Measurements from ENCODE around the gene FOXA3. TPM values are rescaled to one million over a fixed set of nuclear protein-coding genes. Genes with fewer than 3 reads are reported as not detected.
"Not testable (repeated sequence)": the region's sequence is repeated elsewhere in the genome, so short reads cannot be mapped to it uniquely, and the experiment has no call there.

Gene FOXA3
- total RNA-seq, 1 donor from 2014 or later, result 0.59 TPM

DNA sequence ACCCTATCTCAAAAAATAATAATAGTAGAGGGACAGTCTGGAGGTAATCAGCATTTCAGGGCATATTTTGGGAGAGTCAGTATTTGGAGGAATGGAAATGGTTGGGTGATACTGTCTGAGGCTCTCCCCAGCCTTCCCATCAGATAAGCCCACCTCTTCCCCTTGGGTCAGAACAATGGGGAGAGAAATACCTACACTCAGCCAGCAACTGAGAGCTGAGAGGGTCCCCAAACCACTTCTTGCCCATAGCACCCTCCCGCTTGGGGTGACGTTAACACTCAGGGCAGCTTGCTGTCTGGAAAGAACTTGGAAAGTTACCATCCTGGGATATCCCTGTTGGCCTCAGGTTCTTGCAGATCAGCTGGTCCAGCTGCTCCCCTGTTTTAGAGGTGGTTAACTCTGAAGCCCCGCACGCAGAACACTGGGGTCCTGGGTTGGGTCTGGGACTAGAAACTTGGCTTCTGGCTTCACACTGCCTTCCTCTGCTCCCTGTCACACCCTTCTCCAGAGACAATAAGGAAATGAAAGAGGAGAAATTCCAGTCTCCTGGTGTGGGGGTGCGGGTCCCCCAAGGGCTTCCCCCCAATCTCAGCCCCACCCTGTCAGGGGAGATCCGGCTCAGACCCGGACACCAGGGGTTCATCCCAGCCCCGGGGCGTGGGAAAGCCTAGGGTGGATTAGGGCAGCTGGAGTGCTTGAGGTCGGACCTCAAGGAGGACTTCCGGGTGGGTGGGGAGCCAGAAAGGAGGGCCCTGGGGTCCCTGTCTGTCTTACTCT is 2.5 kb downstream of the FOXA3 start:
- no peak overlapping the region for H3K27ac ChIP-seq (ENCODE audit: low read depth, low read length)
- no peak overlapping the region for H3K9ac ChIP-seq (ENCODE audit: low read length)
- no peaks in the 10 kb centered on the region for H3K9me3 ChIP-seq (ENCODE audit: insufficient read depth, low read depth, low read length)
- peaks cover 25% of the 10 kb centered on the region for H3K27me3 Mint-ChIP-seq (ENCODE audit: low read depth, unreplicated experiment)
- H3K9me3 Mint-ChIP-seq (ENCODE audit: unreplicated experiment), result no peaks in the 10 kb centered on the region
- H3K4me1 ChIP-seq (ENCODE audit: insufficient read depth, low read length), result peaks cover 3% of the 10 kb centered on the region
- peak; percentile 27 for TF ChIP-seq EZH2 (IDR thresholded peaks at IDR 0.05; ENCODE audit: insufficient read depth, low read length)
- TF ChIP-seq, protein P1, sequence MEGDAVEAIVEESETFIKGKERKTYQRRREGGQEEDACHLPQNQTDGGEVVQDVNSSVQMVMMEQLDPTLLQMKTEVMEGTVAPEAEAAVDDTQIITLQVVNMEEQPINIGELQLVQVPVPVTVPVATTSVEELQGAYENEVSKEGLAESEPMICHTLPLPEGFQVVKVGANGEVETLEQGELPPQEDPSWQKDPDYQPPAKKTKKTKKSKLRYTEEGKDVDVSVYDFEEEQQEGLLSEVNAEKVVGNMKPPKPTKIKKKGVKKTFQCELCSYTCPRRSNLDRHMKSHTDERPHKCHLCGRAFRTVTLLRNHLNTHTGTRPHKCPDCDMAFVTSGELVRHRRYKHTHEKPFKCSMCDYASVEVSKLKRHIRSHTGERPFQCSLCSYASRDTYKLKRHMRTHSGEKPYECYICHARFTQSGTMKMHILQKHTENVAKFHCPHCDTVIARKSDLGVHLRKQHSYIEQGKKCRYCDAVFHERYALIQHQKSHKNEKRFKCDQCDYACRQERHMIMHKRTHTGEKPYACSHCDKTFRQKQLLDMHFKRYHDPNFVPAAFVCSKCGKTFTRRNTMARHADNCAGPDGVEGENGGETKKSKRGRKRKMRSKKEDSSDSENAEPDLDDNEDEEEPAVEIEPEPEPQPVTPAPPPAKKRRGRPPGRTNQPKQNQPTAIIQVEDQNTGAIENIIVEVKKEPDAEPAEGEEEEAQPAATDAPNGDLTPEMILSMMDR (IDR thresholded peaks at IDR 0.05; ENCODE audit: insufficient read depth, low read depth, low read length), result no peak
- H3K36me3 ChIP-seq (ENCODE audit: insufficient read depth, low read length), result no peaks in the 10 kb centered on the region
- H3K27ac Mint-ChIP-seq (ENCODE audit: unreplicated experiment), result no peak overlapping the region
- no peaks in the 10 kb centered on the region for H3K4me1 Mint-ChIP-seq (ENCODE audit: low read depth, unreplicated experiment)
- peaks cover 11% of the 10 kb centered on the region for H3K79me2 ChIP-seq (ENCODE audit: insufficient read depth, low read length)
- no peaks in the 10 kb centered on the region for H4K20me1 ChIP-seq (ENCODE audit: insufficient read depth, low read length)
- no peak overlapping the region for H3K4me3 Mint-ChIP-seq (ENCODE audit: unreplicated experiment)
- no peak overlapping the region for H3K4me2 ChIP-seq (ENCODE audit: low read length)
- DNase-seq (ENCODE audit: low read depth) (no peak), FAIRE-seq (no peak)
- H2AFZ ChIP-seq (ENCODE audit: low read depth, low read length), result no peak overlapping the region
- no peak overlapping the region for H3K4me3 ChIP-seq (ENCODE audit: insufficient read depth, low read depth, low read length)
- H3K27me3 ChIP-seq (ENCODE audit: insufficient read depth, low read length), result peaks cover 33% of the 10 kb centered on the region
- no peaks in the 10 kb centered on the region for H3K36me3 Mint-ChIP-seq (ENCODE audit: low read depth, unreplicated experiment)

DNA sequence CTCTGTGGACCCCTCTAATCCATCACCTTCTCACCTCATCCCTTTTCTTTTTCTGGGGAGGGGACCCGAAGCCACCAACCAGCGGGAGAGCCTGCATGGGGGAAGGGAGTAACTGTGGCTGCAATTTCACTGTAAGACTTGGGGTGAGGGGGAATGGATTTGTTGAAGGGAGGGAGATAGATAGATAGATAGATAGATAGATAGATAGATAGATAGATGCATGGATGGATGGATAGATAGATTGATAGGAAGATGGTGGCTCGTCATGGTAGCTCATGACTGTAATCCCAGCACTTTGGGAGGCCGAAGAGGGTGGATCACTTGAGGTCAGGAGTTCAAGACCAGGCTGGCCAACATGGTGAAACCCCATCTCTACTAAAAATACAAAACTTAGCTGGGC is 3.1 kb downstream of the FOXA3 start:
- H3K9me3 Mint-ChIP-seq (ENCODE audit: unreplicated experiment); H3K9ac ChIP-seq (ENCODE audit: low read length); DNase-seq (ENCODE audit: low read depth); H3K4me2 ChIP-seq (ENCODE audit: low read length); H3K79me2 ChIP-seq (ENCODE audit: insufficient read depth, low read length); H3K36me3 ChIP-seq (ENCODE audit: insufficient read depth, low read length); H3K27ac Mint-ChIP-seq (ENCODE audit: unreplicated experiment); H3K4me1 Mint-ChIP-seq (ENCODE audit: low read depth, unreplicated experiment); H3K36me3 Mint-ChIP-seq (ENCODE audit: low read depth, unreplicated experiment); FAIRE-seq; H2AFZ ChIP-seq (ENCODE audit: low read depth, low read length); H3K4me1 ChIP-seq (ENCODE audit: insufficient read depth, low read length); H3K9me3 ChIP-seq (ENCODE audit: insufficient read depth, low read depth, low read length); H3K4me3 Mint-ChIP-seq (ENCODE audit: unreplicated experiment); H3K27ac ChIP-seq (ENCODE audit: low read depth, low read length); H3K4me3 ChIP-seq (ENCODE audit: insufficient read depth, low read depth, low read length); H4K20me1 ChIP-seq (ENCODE audit: insufficient read depth, low read length): not testable (repeated sequence)
- H3K27me3 Mint-ChIP-seq (ENCODE audit: low read depth, unreplicated experiment), result peaks cover 25% of the 10 kb centered on the region
- peaks cover 33% of the 10 kb centered on the region for H3K27me3 ChIP-seq (ENCODE audit: insufficient read depth, low read length)

DNA sequence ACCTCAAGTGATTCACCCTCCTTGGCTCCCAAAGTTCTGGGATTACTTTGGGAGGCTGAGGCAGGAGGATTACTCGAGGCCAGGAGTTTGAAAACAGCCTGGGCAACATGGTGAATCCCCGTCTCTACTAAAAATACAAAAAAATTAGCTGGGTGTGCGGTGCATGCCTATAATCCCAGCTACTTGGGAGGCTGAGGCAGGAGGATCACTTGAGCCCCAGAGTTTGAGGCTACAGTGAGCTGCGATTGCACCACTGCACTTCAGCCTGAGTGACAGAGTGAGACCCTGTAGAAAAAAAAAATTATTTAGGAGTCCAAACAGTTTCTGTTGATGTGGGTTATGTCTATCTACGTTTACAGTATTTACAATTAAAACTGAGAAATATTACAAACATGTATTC is 6.7 kb downstream of the FOXA3 start:
- no peak overlapping the region for H3K27ac ChIP-seq (ENCODE audit: low read depth, low read length)
- H3K4me3 ChIP-seq (ENCODE audit: insufficient read depth, low read depth, low read length), result no peak overlapping the region
- no peak for DNase-seq (ENCODE audit: low read depth)
- H3K79me2 ChIP-seq (ENCODE audit: insufficient read depth, low read length), result no peaks in the 10 kb centered on the region
- no peak overlapping the region for H3K9ac ChIP-seq (ENCODE audit: low read length)
- Mint-ChIP-seq H3K27ac (ENCODE audit: unreplicated experiment) (no peak overlapping the region), H3K36me3 (ENCODE audit: low read depth, unreplicated experiment) (no peaks in the 10 kb centered on the region), H3K4me3 (ENCODE audit: unreplicated experiment) (no peak overlapping the region), H3K9me3 (ENCODE audit: unreplicated experiment) (no peaks in the 10 kb centered on the region), H3K27me3 (ENCODE audit: low read depth, unreplicated experiment) (peaks cover 6% of the 10 kb centered on the region), H3K4me1 (ENCODE audit: low read depth, unreplicated experiment) (no peaks in the 10 kb centered on the region)
- H3K36me3 ChIP-seq (ENCODE audit: insufficient read depth, low read length), result no peaks in the 10 kb centered on the region
- H3K27me3 ChIP-seq (ENCODE audit: insufficient read depth, low read length), result peaks cover 12% of the 10 kb centered on the region
- no peaks in the 10 kb centered on the region for H3K9me3 ChIP-seq (ENCODE audit: insufficient read depth, low read depth, low read length)
- FAIRE-seq, result no peak
- no peak overlapping the region for H3K4me2 ChIP-seq (ENCODE audit: low read length)
- H4K20me1 ChIP-seq (ENCODE audit: insufficient read depth, low read length), result no peaks in the 10 kb centered on the region
- H3K4me1 ChIP-seq (ENCODE audit: insufficient read depth, low read length), result no peaks in the 10 kb centered on the region
- H2AFZ ChIP-seq (ENCODE audit: low read depth, low read length), result no peak overlapping the region
- TF ChIP-seq, protein P1 (IDR thresholded peaks at IDR 0.05; ENCODE audit: insufficient read depth, low read depth, low read length), result no peak
- no peak for TF ChIP-seq EZH2 (IDR thresholded peaks at IDR 0.05; ENCODE audit: insufficient read depth, low read length)
